PC-9 (cell line): ENCODE data around the gene ERC2. TPM values are rescaled to one million over a fixed set of nuclear protein-coding genes. Genes with fewer than 3 reads are reported as not detected.

ENCODE experiments used
- BruUV-seq: library from RNA; stranded (reverse); fragments of 400-500 nt; replicated peaks from 2 replicates; lab custom pipeline; 2021; lab: Mats Ljungman, UMichigan
- CTCF ChIA-PET: fragments of 300-600 bp; sonication (Branson Sonifier 250); formaldehyde crosslinking; loops from one replicate; lab custom pipeline; 2022; ENCODE audit warnings: antibody characterized with exemption; lab: Charles Lee
- POLR2A ChIA-PET: fragments of 300-600 bp; sonication (Branson Sonifier 250); formaldehyde crosslinking; loops from one replicate; lab custom pipeline; 2022; ENCODE audit warnings: antibody characterized with exemption; ENCODE audit not compliant: unreplicated experiment; lab: Charles Lee
- DNase-seq, 2 experiments: peaks; one replicate each; pipeline versions ENCODE4 v3.0.0 to v3.0.0-alpha.2; 2015 to 2022; ENCODE audit warnings: mixed read lengths in 1 of 2
- H2AFZ ChIP-seq: fragments of 200-600 bp; sonication (generic); 2 replicates; pipeline ENCODE4 v1.8.1; 2017; ENCODE audit warnings: antibody characterized with exemption
- H3F3A ChIP-seq: fragments of 200-600 bp; sonication (generic); 2 replicates; pipeline ENCODE4 v1.8.1; 2017; ENCODE audit warnings: antibody characterized with exemption, mild to moderate bottlenecking, low read depth; ENCODE audit not compliant: insufficient read depth
- H3K27ac ChIP-seq: fragments of 200-600 bp; sonication (generic); 2 replicates; pipeline ENCODE4 v1.6.1; 2016; ENCODE audit warnings: mixed run types
- H3K27me3 ChIP-seq: fragments of 200-600 bp; sonication (generic); 2 replicates; pipeline ENCODE4 v1.6.1; 2016; ENCODE audit warnings: low read depth, mixed run types; ENCODE audit not compliant: insufficient read depth
- H3K36me3 ChIP-seq: fragments of 200-600 bp; sonication (generic); 2 replicates; pipeline ENCODE4 v1.6.1; 2016; ENCODE audit warnings: low read depth, mixed run types
- H3K4me1 ChIP-seq: fragments of 200-600 bp; sonication (generic); replicated peaks from 2 replicates; pipeline ENCODE4 v1.6.1; 2016; ENCODE audit warnings: mixed run types; ENCODE audit not compliant: insufficient read depth
- H3K4me2 ChIP-seq: fragments of 200-600 bp; sonication (generic); 2 replicates; pipeline ENCODE4 v1.6.1; 2017; ENCODE audit warnings: mixed run types
- H3K4me3 ChIP-seq: fragments of 200-600 bp; sonication (generic); 2 replicates; pipeline ENCODE4 v1.6.1; 2016; ENCODE audit warnings: mixed run types
- H3K79me2 ChIP-seq: fragments of 200-600 bp; sonication (generic); 2 replicates; pipeline ENCODE4 v1.6.1; 2017; ENCODE audit warnings: low read depth, mixed run types
- H3K9me2 ChIP-seq: fragments of 200-600 bp; sonication (generic); 2 replicates; pipeline ENCODE4 v1.8.1; 2017; ENCODE audit warnings: mild to moderate bottlenecking; ENCODE audit not compliant: insufficient read depth
- H3K9me3 ChIP-seq: fragments of 200-600 bp; sonication (generic); 2 replicates; pipeline ENCODE4 v1.8.1; 2016; ENCODE audit warnings: low read depth; ENCODE audit not compliant: insufficient read depth
- H4K20me1 ChIP-seq: fragments of 200-600 bp; sonication (generic); 2 replicates; pipeline ENCODE4 v1.8.1; 2017; ENCODE audit not compliant: insufficient read depth
- CTCF ChIP-seq: fragments of 200-600 bp; sonication (generic); conservative IDR thresholded peaks from 2 replicates; pipeline ENCODE4 v1.6.1; 2017; ENCODE audit warnings: mixed run types, antibody characterized with exemption, mild to moderate bottlenecking, moderate library complexity
- EZH2 ChIP-seq: fragments of 200-600 bp; sonication (generic); IDR thresholded peaks from 2 replicates; pipeline ENCODE4 v1.8.0; 2017; ENCODE audit warnings: antibody characterized with exemption, low read depth
- intact Hi-C: fragments of 100-400 bp; cut with micrococcal nuclease; formaldehyde crosslinking; loops from one replicate; pipeline ENCODE4 v1.10.0; 2022; ENCODE audit not compliant: unreplicated experiment
- total RNA-seq: library from RNA; stranded (reverse); gene quantifications from 2 replicates; pipeline ENCODE4 v1.2.3, GENCODE V29; 2021

The ERC2 gene
- total RNA-seq, 1 experiment from 2014 or later = 1.4 TPM

DNA sequence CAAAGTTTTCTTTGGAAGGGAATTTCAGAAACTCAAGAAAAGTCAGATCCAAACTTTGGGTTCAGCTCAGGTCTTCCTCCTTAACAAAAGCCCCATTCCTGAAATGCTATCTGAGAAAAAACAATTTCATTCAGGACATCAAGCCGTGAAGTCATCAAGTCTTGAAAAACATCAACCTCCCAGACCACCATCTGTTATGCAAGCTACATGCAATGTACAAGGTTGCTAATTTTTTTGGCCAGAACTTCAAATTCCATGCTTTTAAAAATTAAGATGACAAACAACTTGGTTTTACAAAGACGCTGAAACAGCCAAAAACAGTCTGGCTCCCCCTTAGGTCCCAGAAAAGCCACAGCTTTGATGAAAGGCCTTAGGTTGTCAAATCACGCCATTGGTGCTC is 927.3 kb downstream of the ERC2 start:
- no peak for DNase-seq
- CTCF ChIA-PET = no interaction called here
- H3K9me2 ChIP-seq = no peaks in the 10 kb centered on the region
- H3K4me2 ChIP-seq = no peak overlapping the region
- BruUV-seq = no TSS peak
- no peaks in the 10 kb centered on the region for H4K20me1 ChIP-seq
- H3K9me3 ChIP-seq = no peaks in the 10 kb centered on the region
- POLR2A ChIA-PET = interaction anchor here (0.6 kb wide), 1 partner anchor 23 kb away, joined by 3 read pairs; no protein-coding TSS in a partner anchor
- H3K36me3 ChIP-seq = no peaks in the 10 kb centered on the region
- no peak overlapping the region for H3K4me3 ChIP-seq
- no peaks in the 10 kb centered on the region for H3K4me1 ChIP-seq
- intact Hi-C loops = no loop called here
- H3K27ac ChIP-seq = no peak overlapping the region
- no peaks in the 10 kb centered on the region for H3F3A ChIP-seq
- H2AFZ ChIP-seq = no peak overlapping the region
- TF ChIP-seq CTCF (no peak), EZH2 (no peak)
- H3K79me2 ChIP-seq = no peaks in the 10 kb centered on the region
- no peaks in the 10 kb centered on the region for H3K27me3 ChIP-seq

- no peak overlapping the region for H3K4me2 ChIP-seq
- H3F3A ChIP-seq = no peaks in the 10 kb centered on the region
- BruUV-seq = no TSS peak
- no peak overlapping the region for H2AFZ ChIP-seq
- H3K27me3 ChIP-seq = no peaks in the 10 kb centered on the region
- no peaks in the 10 kb centered on the region for H3K9me2 ChIP-seq
- H3K36me3 ChIP-seq = no peaks in the 10 kb centered on the region
- H3K4me1 ChIP-seq = no peaks in the 10 kb centered on the region
- no peak for TF ChIP-seq CTCF
- TF ChIP-seq EZH2 = no peak
- H3K79me2 ChIP-seq = no peaks in the 10 kb centered on the region
- no peaks in the 10 kb centered on the region for H3K9me3 ChIP-seq
- H4K20me1 ChIP-seq = no peaks in the 10 kb centered on the region
- no peak for DNase-seq
- intact Hi-C loops = no loop called here
- CTCF ChIA-PET = no interaction called here
- no peak overlapping the region for H3K27ac ChIP-seq
- H3K4me3 ChIP-seq = no peak overlapping the region
- POLR2A ChIA-PET = no interaction called here
Observed at GRCh38 chr3:55540579-55540978, 927.7 kb downstream of the ERC2 start.

DNA sequence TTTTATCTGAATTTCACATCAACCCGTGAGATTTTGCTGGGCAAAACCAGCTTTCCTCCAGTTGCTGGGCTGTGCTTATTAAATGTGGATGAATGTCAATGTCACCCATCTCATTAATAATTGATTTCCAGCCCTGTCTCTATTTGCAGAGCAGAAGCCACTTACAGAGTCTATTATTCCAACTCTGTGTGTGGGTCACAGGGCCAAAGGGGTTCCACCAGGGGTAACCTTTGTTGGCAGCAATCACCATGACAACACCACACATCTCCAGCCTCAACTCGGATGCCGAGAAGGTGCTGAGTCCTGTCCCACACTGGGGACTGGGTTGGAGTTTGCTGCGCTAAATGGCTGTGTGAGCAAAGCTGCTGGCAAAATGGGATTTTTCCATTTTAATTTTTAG is 930.1 kb downstream of the ERC2 start:
- Histone ChIP-seq H3K79me2 (no peaks in the 10 kb centered on the region), H3K36me3 (no peaks in the 10 kb centered on the region), H2AFZ (no peak overlapping the region), H4K20me1 (no peaks in the 10 kb centered on the region), H3K27ac (no peak overlapping the region), H3K4me1 (peaks cover 6% of the 10 kb centered on the region), H3K9me3 (no peaks in the 10 kb centered on the region), H3K4me2 (no peak overlapping the region), H3F3A (no peaks in the 10 kb centered on the region), H3K9me2 (no peaks in the 10 kb centered on the region), H3K4me3 (no peak overlapping the region), H3K27me3 (no peaks in the 10 kb centered on the region)
- no TSS peak for BruUV-seq
- DNase-seq = no peak
- intact Hi-C loops = no loop called here
- TF ChIP-seq EZH2 (no peak), CTCF (no peak)
- POLR2A ChIA-PET = interaction anchor here (0.6 kb wide), 1 partner anchor 26 kb away, joined by 3 read pairs; no protein-coding TSS in a partner anchor
- CTCF ChIA-PET = no interaction called here
